Mesodermal cell (in vitro differentiated cells): Measurements from ENCODE around the gene AADAC.
"Not testable (repeated sequence)": the region's sequence is repeated elsewhere in the genome, so short reads cannot be mapped to it uniquely, and the experiment has no call there.

Experiments
- H3K27ac ChIP-seq: 2 replicates; pipeline ENCODE4 v1.7.0; 2013; ENCODE audit warnings: mild to moderate bottlenecking, low read depth, low read length, moderate library complexity; ENCODE audit not compliant: severe bottlenecking
- H3K36me3 ChIP-seq: 2 replicates; pipeline ENCODE4 v1.7.1; 2013; ENCODE audit warnings: mild to moderate bottlenecking, low read length, moderate library complexity; ENCODE audit not compliant: control insufficient read depth, insufficient read depth
- H3K4me1 ChIP-seq: one replicate; pipeline ENCODE4 v1.7.1; 2013; ENCODE audit warnings: mild to moderate bottlenecking, low read length; ENCODE audit not compliant: insufficient read depth, control insufficient read depth, poor library complexity, severe bottlenecking
- H3K4me3 ChIP-seq: 2 replicates; pipeline ENCODE4 v1.7.0; 2013; ENCODE audit warnings: low read length, control low read depth, mild to moderate bottlenecking; ENCODE audit not compliant: insufficient read depth, poor library complexity, severe bottlenecking; ENCODE audit errors: extremely low read depth
- H3K9me3 ChIP-seq: 2 replicates; pipeline ENCODE4 v1.7.1; 2013; ENCODE audit warnings: mild to moderate bottlenecking, low read length, moderate library complexity; ENCODE audit not compliant: control insufficient read depth
- WGBS, 2 experiments: methylation state at CpG; one replicate each; pipeline ENCODE4 v1.1.5; 2013; ENCODE audit warnings: missing lambda C conversion rate in 2 of 2; ENCODE audit not compliant: insufficient coverage in 2 of 2; 5-methylcytosine and 5-hydroxymethylcytosine counted together

AADAC gene

DNA sequence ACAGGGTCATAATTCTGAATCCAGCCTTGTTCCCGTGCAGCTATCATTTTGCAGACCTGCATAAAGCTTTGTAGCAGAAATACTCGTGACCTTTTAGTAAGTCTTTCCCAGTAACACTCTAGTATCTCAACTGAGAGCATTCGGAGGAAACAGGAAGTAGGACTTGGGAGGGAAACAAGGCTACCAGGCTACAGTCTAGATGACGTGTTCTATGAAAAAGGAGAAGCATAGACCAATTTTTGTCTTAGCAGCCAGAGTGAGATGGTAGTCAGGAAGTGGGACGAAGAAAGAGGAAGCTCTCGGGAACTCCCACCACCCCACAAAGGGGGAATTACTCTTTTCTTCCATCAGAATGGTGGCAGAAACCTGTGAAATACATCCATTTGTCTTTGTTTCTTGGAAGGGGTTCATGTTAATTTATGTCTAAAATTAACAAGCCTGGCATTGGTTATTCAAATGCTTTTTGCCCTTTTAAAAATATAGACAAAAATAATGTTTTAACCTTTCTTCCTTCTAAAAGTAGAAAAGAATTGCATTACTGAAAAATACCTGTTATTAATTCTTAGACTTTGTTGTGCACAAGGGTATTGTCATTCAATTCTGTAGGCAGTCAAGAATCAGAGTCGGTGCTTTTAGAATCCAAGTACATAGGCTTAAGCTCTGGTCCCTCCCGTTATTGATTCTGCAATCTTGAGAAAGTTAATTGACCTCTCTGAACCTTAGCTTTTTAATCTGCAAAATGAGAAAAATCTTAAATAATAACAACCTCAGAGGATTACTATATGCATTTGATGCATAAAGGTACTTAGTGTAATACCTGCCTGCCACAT lies 57.9 kb downstream of the AADAC start:
- Histone ChIP-seq H3K27ac (peak overlapping the region; percentile 65), H3K36me3 (no peaks in the 10 kb centered on the region), H3K9me3 (no peaks in the 10 kb centered on the region), H3K4me1 (peaks cover 7% of the 10 kb centered on the region), H3K4me3 (no peak overlapping the region)
- 90% methylated on average over 3 to 4 of the region's 8 CpGs for WGBS, 2 experiments

DNA sequence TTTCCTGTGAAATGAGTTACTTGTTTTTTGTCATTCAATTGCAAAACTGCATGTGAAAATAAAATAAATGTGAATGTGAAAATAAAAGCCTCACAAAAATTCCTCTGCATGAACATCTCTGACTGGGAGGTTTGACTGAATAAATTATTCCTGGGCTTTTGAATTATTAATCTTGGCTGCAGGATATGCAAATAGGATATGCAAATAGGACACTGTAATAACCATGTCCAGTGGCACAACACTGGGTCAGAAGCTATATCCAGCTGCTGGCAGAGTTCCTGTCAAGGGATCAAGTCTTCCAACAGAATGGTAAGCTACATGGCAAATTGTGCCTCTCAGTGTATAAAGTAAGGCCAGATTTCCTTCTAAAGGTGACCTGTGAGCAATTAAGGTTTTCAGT lies 59.5 kb downstream of the AADAC start, which contains the start of gene SUCNR1:
Gene SUCNR1 (plus strand): TSS at position 246 of the 400 bp plus-strand sequence. CDS start 6,250 bp downstream, outside the sequence.
- Histone ChIP-seq H3K4me3 (no peak within 1 kb of the TSS), H3K27ac (no peak within 1 kb of the TSS), H3K9me3 (no peaks in the 10 kb centered on the region), H3K36me3 (no peaks in the 10 kb centered on the region), H3K4me1 (peaks cover 3% of the 10 kb centered on the region)

DNA sequence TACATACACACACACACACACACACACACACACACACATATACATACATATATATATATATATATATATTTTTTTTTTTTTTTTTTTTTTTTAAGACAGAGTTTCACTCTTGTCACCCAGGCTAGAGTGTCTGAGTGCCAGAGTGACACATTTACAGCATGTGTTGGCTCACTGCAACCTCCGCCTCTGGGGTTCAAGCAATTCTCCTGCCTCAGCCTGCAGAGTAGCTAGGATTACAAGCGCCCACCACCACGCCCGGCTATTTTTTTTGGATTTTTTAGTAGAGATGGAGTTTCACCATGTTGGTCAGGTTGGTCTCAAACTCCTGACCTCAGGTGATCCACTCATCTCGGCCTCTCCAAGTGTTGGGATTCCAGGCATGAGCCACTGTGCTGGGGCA lies 60.2 kb downstream of the AADAC start:
- H3K4me1 ChIP-seq, H3K9me3 ChIP-seq, H3K36me3 ChIP-seq, H3K4me3 ChIP-seq, H3K27ac ChIP-seq: not testable (repeated sequence)
- WGBS, 2 experiments: 88 to 98% methylated on average over 3 to 5 of the region's 5 CpGs

DNA sequence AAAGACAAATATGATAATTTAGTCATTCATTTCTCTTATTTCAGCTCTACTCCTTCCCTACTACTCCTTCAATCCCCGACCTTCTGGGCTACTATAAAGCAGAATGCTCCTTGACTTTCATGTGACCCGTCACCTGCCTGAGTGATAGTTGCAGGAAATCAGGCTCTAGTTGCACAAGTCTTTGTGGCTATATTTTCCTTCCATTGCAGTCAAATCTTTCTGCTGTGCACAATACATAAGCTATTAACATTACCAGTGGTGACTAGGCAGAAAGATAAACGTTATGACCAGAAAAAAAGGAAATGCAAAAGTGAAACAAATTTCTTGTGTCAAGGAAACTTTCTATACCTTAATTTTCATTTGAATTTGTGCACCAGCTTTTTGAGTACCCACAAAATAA lies 61.8 kb downstream of the AADAC start:
- no peak overlapping the region for H3K27ac ChIP-seq
- WGBS, 2 experiments: 80 to 92% methylated on average over 2 of the region's 3 CpGs
- no peaks in the 10 kb centered on the region for H3K36me3 ChIP-seq
- H3K4me3 ChIP-seq: no peak overlapping the region
- peaks cover 3% of the 10 kb centered on the region for H3K4me1 ChIP-seq
- no peaks in the 10 kb centered on the region for H3K9me3 ChIP-seq

DNA sequence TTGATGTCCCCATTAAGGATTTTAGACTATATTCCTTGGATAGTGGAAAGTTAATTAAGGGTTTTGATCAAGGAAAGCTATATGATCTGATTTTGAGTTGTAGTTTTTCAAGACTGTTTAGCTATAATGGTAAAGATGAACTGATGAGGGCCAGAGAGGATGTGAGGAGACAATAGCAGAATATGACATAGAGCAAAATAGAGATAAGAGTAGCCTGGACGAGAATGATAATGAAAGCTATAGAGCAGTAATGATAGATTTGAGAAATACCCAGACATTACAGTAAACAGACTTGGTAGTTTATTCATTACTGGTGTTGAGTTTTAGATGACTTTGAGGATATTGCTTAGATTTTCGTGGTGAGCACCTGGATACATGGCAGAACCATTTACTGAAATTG lies 63.4 kb downstream of the AADAC start:
- H3K36me3 ChIP-seq: no peaks in the 10 kb centered on the region
- no peaks in the 10 kb centered on the region for H3K4me1 ChIP-seq
- H3K27ac ChIP-seq: no peak overlapping the region
- no peak overlapping the region for H3K4me3 ChIP-seq
- WGBS, 2 experiments: 83% methylated on average over 1 to 2 of the region's 2 CpGs
- H3K9me3 ChIP-seq: no peaks in the 10 kb centered on the region
